ENCODE results near the gene LSR. TPM values are rescaled to one million over a fixed set of nuclear protein-coding genes. Genes with fewer than 3 reads are reported as not detected.

Gene LSR
- total RNA-seq, 1 experiment from 2014 or later, result 152 TPM

- no peak overlapping the region for H2BK20ac ChIP-seq (ENCODE audit: low read depth, low read length, poor library complexity, severe bottlenecking)
- H3K27me3 ChIP-seq (ENCODE audit: insufficient read depth, low read length), result no peaks in the 10 kb centered on the region
- no CpG with 5 or more reads among the region's 10 CpGs for WGBS (ENCODE audit: extremely low coverage, insufficient read length, low lambda C conversion rate)
- H2BK15ac ChIP-seq (ENCODE audit: low read depth, low read length), result no peak overlapping the region
- Mint-ChIP-seq H3K4me1 (no peaks in the 10 kb centered on the region), H3K36me3 (ENCODE audit: insufficient read depth in 1 of 3, low read depth in 3 of 3) (no peaks in the 10 kb centered on the region), H3K27me3 (ENCODE audit: low read depth) (no peaks in the 10 kb centered on the region; the same call in 1 of the 2 replicates), H3K27ac (no peak overlapping the region), H3K4me3 (no peak overlapping the region), H3K9me3 (no peaks in the 10 kb centered on the region)
- no peak for TF ChIP-seq CTCF (conservative IDR thresholded peaks at IDR 0.05)
- H3K23me2 ChIP-seq (ENCODE audit: insufficient read length, low read depth, low read length, poor library complexity, severe bottlenecking), result no peaks in the 10 kb centered on the region
- no peak overlapping the region for H4K91ac ChIP-seq (ENCODE audit: insufficient read length, low read depth, low read length)
- no peak for DNase-seq
- H3K9me3 ChIP-seq (ENCODE audit: control insufficient read depth, low read depth, low read length), result no peaks in the 10 kb centered on the region
- no peaks in the 10 kb centered on the region for H3K4me1 ChIP-seq (ENCODE audit: insufficient read depth, low read length)
- H2AK5ac ChIP-seq (ENCODE audit: insufficient read length, low read length), result no peak overlapping the region
- no peak overlapping the region for H2AFZ ChIP-seq (ENCODE audit: low read length)
- H3K4me2 ChIP-seq (ENCODE audit: insufficient read depth, insufficient read length, low read length), result no peak overlapping the region
- no peaks in the 10 kb centered on the region for H3K79me2 ChIP-seq (ENCODE audit: insufficient read depth, low read length)
- no peak overlapping the region for H2BK120ac ChIP-seq (ENCODE audit: low read depth, low read length, poor library complexity, severe bottlenecking)
- no peak overlapping the region for H4K5ac ChIP-seq (ENCODE audit: insufficient read length, low read depth, low read length)
- H3K79me1 ChIP-seq (ENCODE audit: insufficient read depth, low read depth, low read length, poor library complexity, severe bottlenecking), result no peaks in the 10 kb centered on the region
- H3K56ac ChIP-seq (ENCODE audit: insufficient read length, low read depth, low read length), result no peak overlapping the region
- no peak overlapping the region for H2BK5ac ChIP-seq (ENCODE audit: insufficient read length, low read length)
- H3K14ac ChIP-seq (ENCODE audit: insufficient read depth, low read length), result no peak overlapping the region
- H3K23ac ChIP-seq (ENCODE audit: insufficient read length, low read depth, low read length), result no peak overlapping the region
- H4K20me1 ChIP-seq (ENCODE audit: control insufficient read depth, insufficient read depth, insufficient read length), result no peaks in the 10 kb centered on the region
- H3T11ph ChIP-seq (ENCODE audit: low read length), result no peak overlapping the region
- no peak overlapping the region for H2BK12ac ChIP-seq (ENCODE audit: insufficient read length, low read depth, low read length)
- H3K4ac ChIP-seq (ENCODE audit: low read depth, low read length), result no peak overlapping the region
- no peak overlapping the region for H3K18ac ChIP-seq (ENCODE audit: insufficient read length, low read depth, low read length)
- no peak overlapping the region for H4K8ac ChIP-seq (replicated peaks; ENCODE audit: insufficient read length, low read depth, low read length)
- H3K9ac ChIP-seq (ENCODE audit: extremely low read depth, insufficient read length, low read length), result no peak overlapping the region
- no peak overlapping the region for H3K27ac ChIP-seq (ENCODE audit: insufficient read length, low read depth, low read length)
Measured at GRCh38 chr19:35314858-35315470, 66.2 kb downstream of the LSR start.
